Smooth muscle cell (in vitro differentiated cells): ENCODE results near the gene ZDHHC9. TPM values are rescaled to one million over a fixed set of nuclear protein-coding genes. Genes with fewer than 3 reads are reported as not detected.

ENCODE experiments used
- DNase-seq: peaks from one replicate; lab custom pipeline; 2025; ENCODE audit not compliant: unreplicated experiment; lab: John Stamatoyannopoulos, UW
- H2AFZ ChIP-seq: fragments of 200-600 bp; sonication (generic); 2 replicates; pipeline ENCODE4 v1.6.0; 2016; ENCODE audit warnings: antibody characterized with exemption, low read depth, mild to moderate bottlenecking
- H3F3A ChIP-seq: fragments of 200-600 bp; sonication (generic); 2 replicates; pipeline ENCODE4 v1.6.0; 2017; ENCODE audit warnings: antibody characterized with exemption, low read depth
- H3K27ac ChIP-seq: fragments of 200-600 bp; sonication (generic); 2 replicates; pipeline ENCODE4 v1.5.1; 2016; ENCODE audit warnings: low read depth, mild to moderate bottlenecking
- H3K27me3 ChIP-seq: fragments of 200-600 bp; sonication (generic); 2 replicates; pipeline ENCODE4 v1.6.1; 2016; ENCODE audit warnings: low read depth, mild to moderate bottlenecking
- H3K36me3 ChIP-seq: fragments of 200-600 bp; sonication (generic); 2 replicates; pipeline ENCODE4 v1.5.1; 2016; ENCODE audit warnings: low read depth
- H3K4me1 ChIP-seq: fragments of 200-600 bp; sonication (generic); 2 replicates; pipeline ENCODE4 v1.5.1; 2016; ENCODE audit warnings: low read depth
- H3K4me2 ChIP-seq: fragments of 200-600 bp; sonication (generic); 2 replicates; pipeline ENCODE4 v1.6.0; 2016; ENCODE audit warnings: mild to moderate bottlenecking
- H3K4me3 ChIP-seq: fragments of 200-600 bp; sonication (generic); 2 replicates; pipeline ENCODE4 v1.5.1; 2016; ENCODE audit warnings: mild to moderate bottlenecking
- H3K79me2 ChIP-seq: fragments of 200-600 bp; sonication (generic); 2 replicates; pipeline ENCODE4 v1.6.0; 2016; ENCODE audit warnings: low read depth, mild to moderate bottlenecking
- H3K9ac ChIP-seq: fragments of 200-600 bp; sonication (generic); 2 replicates; pipeline ENCODE4 v1.6.0; 2016; ENCODE audit warnings: low read depth
- H3K9me3 ChIP-seq: fragments of 200-600 bp; sonication (generic); replicated peaks from 2 replicates; pipeline ENCODE4 v1.5.1; 2016; ENCODE audit warnings: low read depth
- H4K20me1 ChIP-seq: fragments of 200-600 bp; sonication (generic); 2 replicates; pipeline ENCODE4 v1.6.0; 2016; ENCODE audit warnings: low read depth
- whole genome bisulfite sequencing: methylation state at CpG from one replicate; pipeline ENCODE4 v1.1.7; 2016; ENCODE audit warnings: low lambda C conversion rate; 5-methylcytosine and 5-hydroxymethylcytosine counted together
- polyA plus RNA-seq: library from polyadenylated mRNA; unstranded; fragments of >200 nt; fragmentation: Nextera tagmentation; extraction: Ambion mirVana; gene quantifications from 2 replicates; pipeline ENCODE4 v1.2.1, GENCODE V29; 2016
- total RNA-seq: library from RNA; depleted of rRNA; stranded (reverse); fragments of >200 nt; gene quantifications from 2 replicates; pipeline ENCODE4 v1.2.3, GENCODE V29; 2014
- TF ChIP-seq, protein P1 (sequence below): fragments of 200-600 bp; sonication (generic); IDR thresholded peaks from 2 replicates; pipeline ENCODE4 v1.5.1; 2017; ENCODE audit warnings: borderline replicate concordance, mild to moderate bottlenecking, antibody characterized with exemption; ENCODE audit not compliant: insufficient read depth, poor library complexity, severe bottlenecking

The ZDHHC9 gene
- total and polyA plus RNA-seq, 2 experiments from 2014 or later: 44.3 to 45.7 TPM

- Histone ChIP-seq H3K9ac (no peak overlapping the region), H3K4me2 (no peak overlapping the region), H3K4me3 (no peak overlapping the region), H3K79me2 (no peaks in the 10 kb centered on the region), H3K36me3 (no peaks in the 10 kb centered on the region), H4K20me1 (no peaks in the 10 kb centered on the region), H3F3A (no peaks in the 10 kb centered on the region), H3K9me3 (no peaks in the 10 kb centered on the region), H3K27me3 (no peaks in the 10 kb centered on the region), H3K4me1 (no peaks in the 10 kb centered on the region), H3K27ac (no peak overlapping the region), H2AFZ (no peak overlapping the region)
- TF ChIP-seq, protein P1, sequence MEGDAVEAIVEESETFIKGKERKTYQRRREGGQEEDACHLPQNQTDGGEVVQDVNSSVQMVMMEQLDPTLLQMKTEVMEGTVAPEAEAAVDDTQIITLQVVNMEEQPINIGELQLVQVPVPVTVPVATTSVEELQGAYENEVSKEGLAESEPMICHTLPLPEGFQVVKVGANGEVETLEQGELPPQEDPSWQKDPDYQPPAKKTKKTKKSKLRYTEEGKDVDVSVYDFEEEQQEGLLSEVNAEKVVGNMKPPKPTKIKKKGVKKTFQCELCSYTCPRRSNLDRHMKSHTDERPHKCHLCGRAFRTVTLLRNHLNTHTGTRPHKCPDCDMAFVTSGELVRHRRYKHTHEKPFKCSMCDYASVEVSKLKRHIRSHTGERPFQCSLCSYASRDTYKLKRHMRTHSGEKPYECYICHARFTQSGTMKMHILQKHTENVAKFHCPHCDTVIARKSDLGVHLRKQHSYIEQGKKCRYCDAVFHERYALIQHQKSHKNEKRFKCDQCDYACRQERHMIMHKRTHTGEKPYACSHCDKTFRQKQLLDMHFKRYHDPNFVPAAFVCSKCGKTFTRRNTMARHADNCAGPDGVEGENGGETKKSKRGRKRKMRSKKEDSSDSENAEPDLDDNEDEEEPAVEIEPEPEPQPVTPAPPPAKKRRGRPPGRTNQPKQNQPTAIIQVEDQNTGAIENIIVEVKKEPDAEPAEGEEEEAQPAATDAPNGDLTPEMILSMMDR: no peak
- no peak for DNase-seq
- 78% methylated on average over 11 of the region's 11 CpGs for WGBS
These were observed 58.3 kb downstream of the ZDHHC9 start for GRCh38 chrX:129785160-129785947.

DNA sequence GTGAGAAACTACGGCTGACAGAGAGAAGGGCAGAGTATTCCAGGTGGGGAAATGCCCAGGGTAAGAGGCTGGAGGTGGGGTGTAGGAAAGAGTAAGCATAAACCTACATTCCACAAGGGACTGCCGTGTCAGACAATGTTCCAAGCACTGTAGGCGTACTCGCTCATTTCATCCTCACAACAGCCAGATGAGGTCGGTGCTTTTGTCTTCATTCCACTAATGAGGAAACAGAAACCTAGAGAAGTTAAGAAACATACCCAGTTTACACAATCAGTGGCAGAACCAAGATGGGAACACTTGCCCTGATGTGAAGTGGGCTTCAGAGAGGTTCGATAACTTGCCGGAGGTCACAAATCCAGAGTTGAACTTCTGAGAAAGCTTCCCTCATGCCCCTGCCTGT, 59.3 kb downstream of the ZDHHC9 start:
- TF ChIP-seq, protein P1: no peak
- Histone ChIP-seq H3K9ac (no peak overlapping the region), H3K9me3 (no peaks in the 10 kb centered on the region), H3K27ac (no peak overlapping the region), H4K20me1 (no peaks in the 10 kb centered on the region), H3K4me1 (no peaks in the 10 kb centered on the region), H3F3A (no peaks in the 10 kb centered on the region), H3K4me2 (no peak overlapping the region), H3K27me3 (no peaks in the 10 kb centered on the region), H2AFZ (no peak overlapping the region), H3K36me3 (no peaks in the 10 kb centered on the region), H3K79me2 (no peaks in the 10 kb centered on the region), H3K4me3 (no peak overlapping the region)
- WGBS: 84% methylated on average over 7 of the region's 7 CpGs
- DNase-seq: no peak

- Histone ChIP-seq H3K79me2 (no peaks in the 10 kb centered on the region), H3K27ac (no peak overlapping the region), H2AFZ (no peak overlapping the region), H3K9me3 (no peaks in the 10 kb centered on the region), H3K4me3 (no peak overlapping the region), H3K4me1 (no peaks in the 10 kb centered on the region), H3K27me3 (no peaks in the 10 kb centered on the region), H4K20me1 (no peaks in the 10 kb centered on the region), H3K36me3 (no peaks in the 10 kb centered on the region), H3F3A (no peaks in the 10 kb centered on the region), H3K4me2 (no peak overlapping the region), H3K9ac (no peak overlapping the region)
- WGBS: 88% methylated on average over 11 of the region's 11 CpGs
- TF ChIP-seq, protein P1: no peak
- no peak for DNase-seq
These were observed 60.4 kb downstream of the ZDHHC9 start for GRCh38 chrX:129783291-129783713.

DNA sequence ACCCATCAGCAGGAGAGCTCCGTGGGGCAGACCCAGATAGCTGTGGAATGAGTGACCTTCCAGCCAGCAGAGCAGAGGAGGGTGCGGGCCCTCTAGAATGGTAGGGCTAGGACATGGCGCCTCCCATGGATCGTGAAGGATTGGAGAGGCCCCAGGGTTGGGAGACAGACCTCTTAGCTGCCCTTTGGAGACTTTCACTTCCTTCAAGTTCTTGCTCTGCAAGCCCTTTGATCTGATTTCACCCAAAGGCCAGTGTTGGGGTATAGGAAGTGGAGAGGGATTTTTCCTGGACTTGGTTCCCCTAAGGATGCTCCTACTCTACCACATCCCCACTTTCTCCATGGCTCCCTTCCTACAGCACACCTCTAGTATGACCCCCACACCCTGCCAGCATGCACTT, 61.0 kb downstream of the ZDHHC9 start:
- H3K9ac ChIP-seq: no peak overlapping the region

More for the DNA sequence above, 61.0 kb downstream of the ZDHHC9 start:
- H3K79me2 ChIP-seq: no peaks in the 10 kb centered on the region
- H4K20me1 ChIP-seq: no peaks in the 10 kb centered on the region
- H3K4me3 ChIP-seq: no peak overlapping the region
- H2AFZ ChIP-seq: no peak overlapping the region
- H3F3A ChIP-seq: no peaks in the 10 kb centered on the region
- H3K27ac ChIP-seq: no peak overlapping the region
- no peaks in the 10 kb centered on the region for H3K36me3 ChIP-seq
- DNase-seq: no peak
- H3K4me2 ChIP-seq: no peak overlapping the region
- no peaks in the 10 kb centered on the region for H3K4me1 ChIP-seq
- TF ChIP-seq, protein P1: no peak
- no peaks in the 10 kb centered on the region for H3K9me3 ChIP-seq
- 87% methylated on average over 4 of the region's 4 CpGs for WGBS
- no peaks in the 10 kb centered on the region for H3K27me3 ChIP-seq
